B cell (primary cell): ENCODE results near the gene PLS1.

Source experiments
- EZH2 ChIP-seq: IDR thresholded peaks from 2 replicates; pipeline ENCODE4 v1.6.1; 2012; ENCODE audit warnings: borderline replicate concordance, low read depth, mild to moderate bottlenecking, moderate library complexity, low read length; ENCODE audit not compliant: insufficient read depth, poor library complexity, severe bottlenecking
- TF ChIP-seq, protein P1 (sequence below): fragments of 200-600 bp; IDR thresholded peaks from one replicate; pipeline ENCODE4 v1.8.0; 2022; ENCODE audit warnings: antibody characterized with exemption, mild to moderate bottlenecking

DNA sequence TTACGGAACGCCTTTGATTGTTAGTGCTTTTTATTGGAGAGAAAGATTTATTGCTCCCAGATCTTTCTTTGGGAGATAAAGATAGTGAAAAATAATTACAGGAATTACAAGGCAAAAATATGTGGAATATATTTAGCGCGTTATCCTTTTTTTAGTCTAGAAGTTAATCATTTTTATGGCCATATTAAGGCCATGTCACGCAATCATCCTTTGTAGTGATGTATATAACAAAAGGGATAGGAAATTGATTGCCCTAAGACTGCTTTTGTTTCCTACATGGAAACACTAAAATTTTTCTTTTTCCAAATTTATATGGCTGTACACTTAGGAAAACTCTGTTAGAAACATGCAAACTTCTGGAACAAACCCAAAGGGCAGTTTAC, 129.2 kb downstream of the PLS1 start:
- TF ChIP-seq, protein P1, sequence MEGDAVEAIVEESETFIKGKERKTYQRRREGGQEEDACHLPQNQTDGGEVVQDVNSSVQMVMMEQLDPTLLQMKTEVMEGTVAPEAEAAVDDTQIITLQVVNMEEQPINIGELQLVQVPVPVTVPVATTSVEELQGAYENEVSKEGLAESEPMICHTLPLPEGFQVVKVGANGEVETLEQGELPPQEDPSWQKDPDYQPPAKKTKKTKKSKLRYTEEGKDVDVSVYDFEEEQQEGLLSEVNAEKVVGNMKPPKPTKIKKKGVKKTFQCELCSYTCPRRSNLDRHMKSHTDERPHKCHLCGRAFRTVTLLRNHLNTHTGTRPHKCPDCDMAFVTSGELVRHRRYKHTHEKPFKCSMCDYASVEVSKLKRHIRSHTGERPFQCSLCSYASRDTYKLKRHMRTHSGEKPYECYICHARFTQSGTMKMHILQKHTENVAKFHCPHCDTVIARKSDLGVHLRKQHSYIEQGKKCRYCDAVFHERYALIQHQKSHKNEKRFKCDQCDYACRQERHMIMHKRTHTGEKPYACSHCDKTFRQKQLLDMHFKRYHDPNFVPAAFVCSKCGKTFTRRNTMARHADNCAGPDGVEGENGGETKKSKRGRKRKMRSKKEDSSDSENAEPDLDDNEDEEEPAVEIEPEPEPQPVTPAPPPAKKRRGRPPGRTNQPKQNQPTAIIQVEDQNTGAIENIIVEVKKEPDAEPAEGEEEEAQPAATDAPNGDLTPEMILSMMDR, result no peak
- no peak for TF ChIP-seq EZH2
